ENCODE data around the gene EYS. TPM values are rescaled to one million over a fixed set of nuclear protein-coding genes. Genes with fewer than 3 reads are reported as not detected.

EYS gene
- total RNA-seq, 1 experiment from 2014 or later: 1.5 TPM

DNA sequence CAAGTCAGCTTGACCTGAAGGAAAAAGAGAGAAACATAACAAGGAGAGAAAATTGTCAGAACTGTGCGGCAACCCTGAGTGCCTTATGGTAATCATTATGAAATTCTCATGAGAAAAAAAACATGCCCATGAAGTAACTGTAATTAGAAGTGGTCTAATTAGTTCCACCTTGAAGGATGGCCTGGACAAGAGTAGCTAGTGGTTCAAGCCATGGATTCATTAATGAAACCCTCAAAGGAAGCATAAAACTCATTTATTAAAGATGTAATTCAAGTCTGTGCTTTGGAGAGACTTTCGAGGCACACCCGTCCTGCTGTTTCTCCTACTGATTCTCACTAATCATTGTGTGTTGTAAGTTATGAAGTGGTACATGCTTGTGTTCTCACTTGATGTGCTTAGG lies 1911.2 kb downstream of the EYS start:
- ChIA-PET POLR2A (interaction anchor here (0.6 kb wide), 1 partner anchor 1015 kb away, joined by 3 read pairs; no protein-coding TSS in a partner anchor), CTCF (interaction anchor here (1.5 kb wide), 1 partner anchor 443 kb away, joined by 9 read pairs; no protein-coding TSS in a partner anchor)
- peaks cover 5% of the 10 kb centered on the region for H3K4me1 Mint-ChIP-seq (ENCODE audit: insufficient read depth, unreplicated experiment)
- no peak for DNase-seq (ENCODE audit: unreplicated experiment)
- no peak overlapping the region for H3K4me3 Mint-ChIP-seq (ENCODE audit: unreplicated experiment)
- no peak for TF ChIP-seq CTCF (IDR thresholded peaks at IDR 0.05; ENCODE audit: unreplicated experiment)
- H3K27ac Mint-ChIP-seq (ENCODE audit: low read depth, unreplicated experiment): no peak overlapping the region
- H3K9me3 Mint-ChIP-seq (ENCODE audit: unreplicated experiment): no peaks in the 10 kb centered on the region
- no peaks in the 10 kb centered on the region for H3K27me3 Mint-ChIP-seq (ENCODE audit: insufficient read depth, unreplicated experiment)
- H3K36me3 Mint-ChIP-seq (ENCODE audit: insufficient read depth, unreplicated experiment): no peaks in the 10 kb centered on the region
- intact Hi-C loops (cut with micrococcal nuclease): no loop called here
- BruUV-seq (replicated peaks): no TSS peak

GRCh38 chr6:63795006-63795405 lies 1912.0 kb downstream of the EYS start:
- no peaks in the 10 kb centered on the region for H3K9me3 Mint-ChIP-seq (ENCODE audit: unreplicated experiment)
- no TSS peak for BruUV-seq (replicated peaks)
- H3K4me1 Mint-ChIP-seq (ENCODE audit: insufficient read depth, unreplicated experiment): peaks cover 5% of the 10 kb centered on the region
- H3K27ac Mint-ChIP-seq (ENCODE audit: low read depth, unreplicated experiment): no peak overlapping the region
- no peak for TF ChIP-seq CTCF (IDR thresholded peaks at IDR 0.05; ENCODE audit: unreplicated experiment)
- DNase-seq (ENCODE audit: unreplicated experiment): no peak
- ChIA-PET CTCF (interaction anchor here (0.6 to 1.5 kb wide), 2 partner anchors 442 to 1981 kb away, joined by 3 to 9 read pairs; no protein-coding TSS in a partner anchor), POLR2A (interaction anchor here (1.5 kb wide), 1 partner anchor 9 kb away, joined by 5 read pairs; no protein-coding TSS in a partner anchor)
- intact Hi-C loops (cut with micrococcal nuclease): no loop called here
- no peaks in the 10 kb centered on the region for H3K27me3 Mint-ChIP-seq (ENCODE audit: insufficient read depth, unreplicated experiment)
- H3K4me3 Mint-ChIP-seq (ENCODE audit: unreplicated experiment): no peak overlapping the region
- no peaks in the 10 kb centered on the region for H3K36me3 Mint-ChIP-seq (ENCODE audit: insufficient read depth, unreplicated experiment)

DNA sequence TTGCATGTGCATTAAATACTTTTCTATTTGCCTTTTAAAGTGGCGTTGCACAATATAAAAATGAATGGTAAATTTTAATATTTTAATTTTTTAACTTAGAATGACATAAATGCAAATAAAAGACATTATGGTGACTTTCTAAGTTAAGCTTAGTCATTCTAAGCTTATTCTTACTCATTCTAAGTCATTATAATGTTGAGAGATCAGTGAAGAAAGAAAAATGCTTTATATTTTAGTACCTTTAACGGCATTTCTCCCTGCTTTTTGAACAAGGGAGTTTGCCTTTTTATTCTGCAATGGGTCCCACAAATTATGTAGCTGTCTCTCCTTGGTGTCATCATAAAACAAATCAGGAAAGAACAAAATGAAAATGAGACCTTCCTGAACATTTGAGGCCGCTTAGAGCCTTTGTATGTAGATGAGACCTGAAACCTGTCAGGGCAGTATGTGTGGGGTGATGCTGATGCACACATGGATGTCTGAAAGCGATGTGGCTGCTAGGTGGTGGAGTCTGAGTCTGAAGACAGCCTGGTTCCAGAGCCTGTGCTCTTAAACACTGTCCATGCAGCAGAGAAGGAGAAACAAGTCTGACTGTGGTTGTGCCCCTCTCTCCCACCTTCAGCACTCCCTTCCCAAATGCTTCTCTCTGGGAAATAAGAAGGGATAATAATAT lies 1913.4 kb downstream of the EYS start:
- ChIA-PET POLR2A (interaction anchor here (1.0 to 1.1 kb wide), 2 partner anchors 11 to 23 kb away, joined by 3 to 4 read pairs; no protein-coding TSS in a partner anchor), CTCF (interaction anchor here (0.8 to 1.5 kb wide), 4 partner anchors 9 to 219 kb away, joined by 3 to 8 read pairs (median 3); no protein-coding TSS in a partner anchor)
- H3K36me3 Mint-ChIP-seq (ENCODE audit: insufficient read depth, unreplicated experiment): no peaks in the 10 kb centered on the region
- no peaks in the 10 kb centered on the region for H3K4me1 Mint-ChIP-seq (ENCODE audit: insufficient read depth, unreplicated experiment)
- DNase-seq (ENCODE audit: unreplicated experiment): no peak
- H3K9me3 Mint-ChIP-seq (ENCODE audit: unreplicated experiment): no peaks in the 10 kb centered on the region
- H3K27me3 Mint-ChIP-seq (ENCODE audit: insufficient read depth, unreplicated experiment): no peaks in the 10 kb centered on the region
- H3K27ac Mint-ChIP-seq (ENCODE audit: low read depth, unreplicated experiment): no peak overlapping the region
- no TSS peak for BruUV-seq (replicated peaks)
- no peak for TF ChIP-seq CTCF (IDR thresholded peaks at IDR 0.05; ENCODE audit: unreplicated experiment)
- intact Hi-C loops (cut with micrococcal nuclease): no loop called here
- H3K4me3 Mint-ChIP-seq (ENCODE audit: unreplicated experiment): no peak overlapping the region

DNA sequence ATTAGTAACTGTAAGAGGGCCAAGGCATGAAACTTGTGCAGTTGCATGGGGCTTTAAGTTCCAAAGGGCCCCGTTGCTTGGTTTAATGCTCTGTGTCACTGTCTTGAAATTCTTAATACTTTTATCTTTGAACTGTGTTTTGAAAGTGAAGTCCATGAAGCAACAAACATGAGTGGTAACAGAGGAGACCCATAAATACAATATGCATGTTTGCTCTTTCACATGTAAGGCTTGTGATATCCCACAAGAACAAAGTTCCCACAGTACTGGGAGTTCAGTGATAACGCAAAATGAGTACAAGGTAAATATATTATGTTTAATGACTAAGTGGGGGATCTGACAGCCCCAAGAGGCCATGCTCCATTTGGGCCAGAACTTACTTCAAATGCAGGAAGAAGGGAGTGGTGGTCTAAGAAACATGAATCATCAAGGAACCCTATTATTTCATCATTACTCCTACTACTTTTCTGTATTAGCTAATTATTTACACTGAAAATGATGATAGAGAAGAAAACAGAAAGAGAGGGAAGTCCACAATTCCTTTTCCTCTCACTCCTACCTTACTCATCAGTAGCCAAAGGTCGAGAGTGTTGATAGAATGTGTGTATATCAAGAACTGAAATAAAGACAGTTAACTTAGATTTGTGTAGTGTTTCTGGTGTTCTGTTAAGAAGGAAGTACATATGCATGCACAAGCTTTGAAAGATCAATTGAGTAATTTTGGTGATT lies 1914.1 kb downstream of the EYS start:
- CTCF ChIA-PET: interaction anchor here (0.8 to 1.5 kb wide), 4 partner anchors 9 to 218 kb away, joined by 3 to 8 read pairs (median 3); no protein-coding TSS in a partner anchor
- Mint-ChIP-seq H3K27me3 (ENCODE audit: insufficient read depth, unreplicated experiment) (no peaks in the 10 kb centered on the region), H3K4me3 (ENCODE audit: unreplicated experiment) (no peak overlapping the region), H3K9me3 (ENCODE audit: unreplicated experiment) (no peaks in the 10 kb centered on the region), H3K36me3 (ENCODE audit: insufficient read depth, unreplicated experiment) (no peaks in the 10 kb centered on the region), H3K4me1 (ENCODE audit: insufficient read depth, unreplicated experiment) (no peaks in the 10 kb centered on the region), H3K27ac (ENCODE audit: low read depth, unreplicated experiment) (no peak overlapping the region)
- no TSS peak for BruUV-seq (replicated peaks)
- no peak for DNase-seq (ENCODE audit: unreplicated experiment)
- intact Hi-C loops (cut with micrococcal nuclease): no loop called here
- TF ChIP-seq CTCF (IDR thresholded peaks at IDR 0.05; ENCODE audit: unreplicated experiment): no peak
- POLR2A ChIA-PET: interaction anchor here (1.0 to 1.1 kb wide), 2 partner anchors 11 to 23 kb away, joined by 3 to 4 read pairs; no protein-coding TSS in a partner anchor

Measured in MCF 10A (cell line).